GM23248 (cell line): Measurements from ENCODE around the gene PMAIP1. TPM values are rescaled to one million over a fixed set of nuclear protein-coding genes. Genes with fewer than 3 reads are reported as not detected.

Experiments used
- DNase-seq: peaks from one replicate; pipeline ENCODE4 v3.0.0-alpha.2; 2015
- H2AFZ ChIP-seq: fragments of 200-600 bp; sonication (generic); 2 replicates; pipeline ENCODE4 v1.6.1; 2016; ENCODE audit warnings: antibody characterized with exemption
- H3F3A ChIP-seq: fragments of 200-600 bp; sonication (generic); 2 replicates; pipeline ENCODE4 v1.6.1; 2016; ENCODE audit warnings: mild to moderate bottlenecking, antibody characterized with exemption, mixed run types; ENCODE audit not compliant: insufficient read depth
- H3K27ac ChIP-seq: fragments of 200-600 bp; sonication (generic); 2 replicates; pipeline ENCODE4 v1.5.1; 2016; ENCODE audit warnings: mild to moderate bottlenecking
- H3K27me3 ChIP-seq: fragments of 200-600 bp; sonication (generic); replicated peaks from 2 replicates; pipeline ENCODE4 v1.6.1; 2016; ENCODE audit warnings: mild to moderate bottlenecking; ENCODE audit not compliant: insufficient read depth
- H3K36me3 ChIP-seq: fragments of 200-600 bp; sonication (generic); 2 replicates; pipeline ENCODE4 v1.6.1; 2016; ENCODE audit warnings: low read depth, mild to moderate bottlenecking
- H3K4me1 ChIP-seq: fragments of 200-600 bp; sonication (generic); 2 replicates; pipeline ENCODE4 v1.6.1; 2016; ENCODE audit warnings: mild to moderate bottlenecking; ENCODE audit not compliant: insufficient read depth
- H3K4me2 ChIP-seq: fragments of 200-600 bp; sonication (generic); one replicate; pipeline ENCODE4 v1.6.1; 2016; ENCODE audit warnings: mild to moderate bottlenecking; ENCODE audit not compliant: unreplicated experiment
- H3K4me3 ChIP-seq: fragments of 200-600 bp; sonication (generic); 2 replicates; pipeline ENCODE4 v1.5.1; 2016; ENCODE audit warnings: mild to moderate bottlenecking
- H3K79me2 ChIP-seq: fragments of 200-600 bp; sonication (generic); 2 replicates; pipeline ENCODE4 v1.6.1; 2016; ENCODE audit warnings: mild to moderate bottlenecking; ENCODE audit not compliant: insufficient read depth
- H3K9ac ChIP-seq: fragments of 200-600 bp; sonication (generic); 2 replicates; pipeline ENCODE4 v1.6.1; 2016; ENCODE audit warnings: mild to moderate bottlenecking
- H3K9me2 ChIP-seq: fragments of 200-600 bp; sonication (generic); 2 replicates; pipeline ENCODE4 v1.6.1; 2016; ENCODE audit warnings: mixed run types, mild to moderate bottlenecking, moderate library complexity; ENCODE audit not compliant: insufficient read depth
- H3K9me3 ChIP-seq: fragments of 200-600 bp; sonication (generic); one replicate; pipeline ENCODE4 v1.6.1; 2017; ENCODE audit warnings: low read depth
- H4K20me1 ChIP-seq: fragments of 200-600 bp; sonication (generic); 2 replicates; pipeline ENCODE4 v1.6.0; 2016; ENCODE audit not compliant: insufficient read depth
- EZH2 ChIP-seq: fragments of 200-600 bp; sonication (generic); IDR thresholded peaks from 2 replicates; pipeline ENCODE4 v1.6.1; 2018; ENCODE audit warnings: antibody characterized with exemption, mild to moderate bottlenecking; ENCODE audit not compliant: insufficient read depth, poor library complexity, severe bottlenecking
- EZH2phosphoT487 ChIP-seq: fragments of 200-600 bp; sonication (generic); IDR thresholded peaks from 2 replicates; pipeline ENCODE4 v1.6.1; 2018; ENCODE audit warnings: antibody characterized with exemption, moderate library complexity, mild to moderate bottlenecking, low read depth; ENCODE audit not compliant: insufficient read depth
- WGBS, 2 experiments: methylation state at CpG; one replicate each; pipeline ENCODE4 v1.1.6; 2015 to 2017; ENCODE audit warnings: low lambda C conversion rate in 2 of 2, low coverage in 1 of 2; ENCODE audit errors: missing lambda C conversion rate in 2 of 2; 5-methylcytosine and 5-hydroxymethylcytosine counted together
- in situ Hi-C: fragments of 300-500 bp; cut with MboI; formaldehyde crosslinking; loops from 2 replicates; pipeline ENCODE4 v1.15.0; 2020
- polyA plus RNA-seq: library from polyadenylated mRNA; unstranded; fragments of >200 nt; fragmentation: Nextera tagmentation; extraction: Ambion mirVana; gene quantifications from 2 replicates; pipeline ENCODE4 v1.2.1, GENCODE V29; 2016
- total RNA-seq: library from RNA; depleted of rRNA; stranded (reverse); fragments of >200 nt; shearing (Covaris generic); gene quantifications from 2 replicates; pipeline ENCODE4 v1.2.3, GENCODE V29; 2014

PMAIP1 gene
- total and polyA plus RNA-seq, 2 experiments from 2014 or later = 5.3 to 7.5 TPM

- Histone ChIP-seq H3K27ac (peak overlapping the region; percentile 75), H3K36me3 (peaks cover 5% of the 10 kb centered on the region), H3K79me2 (peaks cover 38% of the 10 kb centered on the region), H3K9me2 (no peaks in the 10 kb centered on the region), H4K20me1 (no peaks in the 10 kb centered on the region), H3K4me1 (peaks cover 23% of the 10 kb centered on the region), H3K4me3 (peak overlapping the region; percentile 77), H3F3A (peaks cover 23% of the 10 kb centered on the region), H3K27me3 (no peaks in the 10 kb centered on the region), H2AFZ (peak overlapping the region; percentile 93), H3K9ac (peak overlapping the region; percentile 80), H3K9me3 (no peaks in the 10 kb centered on the region), H3K4me2 (peak overlapping the region; percentile 87)
- in situ Hi-C loops = no loop called here
- DNase-seq = no peak
- TF ChIP-seq EZH2 (no peak), EZH2phosphoT487 (no peak)
- WGBS, 2 experiments = 51 to 53% methylated on average over 33 of the region's 33 CpGs
These were observed 1.0 kb upstream of the PMAIP1 start for GRCh38 chr18:59898609-59899297.

- H4K20me1 ChIP-seq = no peaks in the 10 kb centered on the region
- WGBS, 2 experiments = 7 to 12% methylated on average over 34 to 51 of the region's 51 CpGs
- H3K9me2 ChIP-seq = no peaks in the 10 kb centered on the region
These were observed 679 bp downstream of the PMAIP1 start for GRCh38 chr18:59900222-59901128.

GRCh38 chr18:59902131-59902992, 2.6 kb downstream of the PMAIP1 start:
- no peaks in the 10 kb centered on the region for H3K27me3 ChIP-seq
- H3K79me2 ChIP-seq = peaks cover 33% of the 10 kb centered on the region
- H2AFZ ChIP-seq = no peak overlapping the region
- H3K4me3 ChIP-seq = no peak overlapping the region; the same call in 1 of the 2 replicates
- WGBS, 2 experiments = 83% methylated on average over 8 of the region's 8 CpGs
- no peaks in the 10 kb centered on the region for H4K20me1 ChIP-seq
- peaks cover 45% of the 10 kb centered on the region for H3F3A ChIP-seq
- no peak overlapping the region for H3K27ac ChIP-seq
- DNase-seq = peak; percentile 80
- H3K9me2 ChIP-seq = no peaks in the 10 kb centered on the region
- H3K4me1 ChIP-seq = peaks cover 28% of the 10 kb centered on the region
- in situ Hi-C loops = no loop called here
- peak overlapping the region; percentile 87 for H3K4me2 ChIP-seq
- no peaks in the 10 kb centered on the region for H3K9me3 ChIP-seq
- H3K36me3 ChIP-seq = peaks cover 5% of the 10 kb centered on the region
- peak; percentile 95 for TF ChIP-seq EZH2phosphoT487
- TF ChIP-seq EZH2 = no peak
- no peak overlapping the region for H3K9ac ChIP-seq

More at GRCh38 chr18:59900222-59901128, 679 bp downstream of the PMAIP1 start:
- H3K9ac ChIP-seq = peak overlapping the region; percentile 80
- H3K36me3 ChIP-seq = peaks cover 5% of the 10 kb centered on the region
- in situ Hi-C loops = no loop called here
- peak; percentile 71 for DNase-seq
- no peak for TF ChIP-seq EZH2phosphoT487
- no peak for TF ChIP-seq EZH2
- H3K9me3 ChIP-seq = no peaks in the 10 kb centered on the region
- peaks cover 28% of the 10 kb centered on the region for H3K4me1 ChIP-seq
- peak overlapping the region; percentile 87 for H3K4me2 ChIP-seq
- H3F3A ChIP-seq = peaks cover 35% of the 10 kb centered on the region
- no peaks in the 10 kb centered on the region for H3K27me3 ChIP-seq
- H2AFZ ChIP-seq = peak overlapping the region; percentile 93
- H3K79me2 ChIP-seq = peaks cover 38% of the 10 kb centered on the region
- peak overlapping the region; percentile 75 for H3K27ac ChIP-seq
- peak overlapping the region; percentile 77 for H3K4me3 ChIP-seq
